HepG2 (cell line): ENCODE results near the gene APBB2. TPM values are rescaled to one million over a fixed set of nuclear protein-coding genes. Genes with fewer than 3 reads are reported as not detected.

Experiments
- ATAC-seq: fragments of 200-7000 bp; cut with Tn5 transposase; 3 replicates; pipeline ENCODE4 v1.9.1; 2020; ENCODE audit warnings: mild to moderate bottlenecking, moderate library complexity
- BruUV-seq: library from RNA; stranded (reverse); fragments of 400-500 nt; replicated peaks from 2 replicates; lab custom pipeline; 2021; lab: Mats Ljungman, UMichigan
- CTCF ChIA-PET: fragments of 300-600 bp; formaldehyde crosslinking; extraction: SDS; loops from one replicate; lab custom pipeline; 2021; ENCODE audit warnings: low total read pairs, inconsistent platforms, low intra/inter-chr PET ratio; lab: Yijun Ruan, JAX
- POLR2A ChIA-PET: fragments of 350-600 bp; sonication (Branson Sonifier 250); formaldehyde crosslinking; loops from one replicate; lab custom pipeline; 2020; ENCODE audit warnings: antibody characterized with exemption, inconsistent platforms; lab: Yijun Ruan, JAX
- DNase-seq: peaks from one replicate; pipeline ENCODE4 v3.0.0-alpha.2; 2015; ENCODE audit warnings: low spot score
- FAIRE-seq: peaks from 3 replicates; lab custom pipeline; 2011; peaks lifted over from hg19 to GRCh38; lab: Jason Lieb, UNC
- H2AFZ ChIP-seq: one replicate; pipeline ENCODE4 v1.6.1; 2011; ENCODE audit warnings: low read length, inconsistent platforms
- H3K27ac ChIP-seq: fragments of 300-600 bp; 3 replicates; pipeline ENCODE4 v1.8.0; 2011; ENCODE audit warnings: mixed run types, mild to moderate bottlenecking, mixed read lengths, low read length, inconsistent platforms; ENCODE audit not compliant: insufficient read depth; ENCODE audit errors: extremely low read length
- H3K27me3 ChIP-seq, 2 experiments: fragments of 200-600 bp in 1 of 2; 2 replicates in 1 of 2; 3 replicates in 1 of 2; pipeline versions ENCODE4 v1.6.0 to v1.8.0; 2011; ENCODE audit warnings: low read length in 2 of 2, mild to moderate bottlenecking in 2 of 2, moderate library complexity in 2 of 2, inconsistent platforms in 1 of 2; ENCODE audit not compliant: insufficient read depth in 2 of 2, control insufficient read depth in 1 of 2
- H3K36me3 ChIP-seq, 2 experiments: fragments of 200-600 bp in 1 of 2; replicated peaks in 1 of 2; 2 replicates in 1 of 2; 3 replicates in 1 of 2; pipeline versions ENCODE4 v1.5.1 to v1.8.0; 2011; ENCODE audit warnings: low read length in 2 of 2, inconsistent platforms in 1 of 2; ENCODE audit not compliant: insufficient read depth in 2 of 2, control insufficient read depth in 1 of 2
- H3K4me1 ChIP-seq: 2 replicates; pipeline ENCODE4 v1.5.1; 2012; ENCODE audit warnings: low read length, inconsistent platforms; ENCODE audit not compliant: insufficient read depth
- H3K4me2 ChIP-seq: 2 replicates; pipeline ENCODE4 v1.6.0; 2011; ENCODE audit warnings: low read depth, low read length, inconsistent platforms
- H3K4me3 ChIP-seq, 3 experiments: fragments of 200-600 bp in 1 of 3; sonication (generic), shearing (Covaris generic) in 1 of 3; replicated peaks in 1 of 3; 2 replicates each; pipeline ENCODE4 v1.5.1; 2011 to 2016; ENCODE audit warnings: low read length in 3 of 3, inconsistent platforms in 2 of 3, low read depth in 2 of 3, mild to moderate bottlenecking in 2 of 3, control low read depth in 1 of 3, mixed read lengths in 1 of 3; ENCODE audit not compliant: insufficient read depth in 1 of 3
- H3K79me2 ChIP-seq: one replicate; pipeline ENCODE4 v1.6.1; 2011; ENCODE audit warnings: low read length, inconsistent platforms; ENCODE audit not compliant: insufficient read depth
- H3K9ac ChIP-seq: 2 replicates; pipeline ENCODE4 v1.6.0; 2011; ENCODE audit warnings: mild to moderate bottlenecking, low read depth, low read length, inconsistent platforms; ENCODE audit not compliant: insufficient read depth
- H3K9me3 ChIP-seq: 2 replicates; pipeline ENCODE4 v1.5.1; 2012; ENCODE audit warnings: mild to moderate bottlenecking, low read length
- H4K20me1 ChIP-seq: 2 replicates; pipeline ENCODE4 v1.6.0; 2011; ENCODE audit warnings: inconsistent platforms, mild to moderate bottlenecking, low read length, moderate library complexity; ENCODE audit not compliant: insufficient read depth
- ASH2L ChIP-seq: fragments of 300-600, 200-600 bp; sonication (generic); IDR thresholded peaks from 2 replicates; pipeline ENCODE4 v1.7.0; 2017; ENCODE audit warnings: low read depth, mild to moderate bottlenecking, moderate library complexity, mixed read lengths, low read length; ENCODE audit not compliant: insufficient read length
- HNF1A ChIP-seq, 2 experiments: sonication (generic) in 1 of 2; formaldehyde crosslinking in 1 of 2; IDR thresholded peaks; 2 replicates each; pipeline versions ENCODE4 v1.4.0 to v1.6.1; 2016 to 2020; ENCODE audit warnings: borderline replicate concordance in 1 of 2, low read depth in 1 of 2, mild to moderate bottlenecking in 1 of 2, missing genetic modification reagents in 1 of 2
- IRF1 ChIP-seq: sonication (generic); formaldehyde crosslinking; IDR thresholded peaks from 2 replicates; pipeline ENCODE4 v1.4.0; 2020; ENCODE audit warnings: low read depth, mild to moderate bottlenecking, missing genetic modification reagents
- MTA3 ChIP-seq: sonication (generic); formaldehyde crosslinking; IDR thresholded peaks from 2 replicates; pipeline ENCODE4 v1.4.0; 2020; ENCODE audit warnings: missing genetic modification reagents
- SP5 ChIP-seq: IDR thresholded peaks from 2 replicates; pipeline ENCODE4 v1.6.1; 2016; ENCODE audit warnings: low read depth, borderline replicate concordance
- ZFX ChIP-seq: sonication (generic); formaldehyde crosslinking; IDR thresholded peaks from 2 replicates; pipeline ENCODE4 v1.4.0; 2020; ENCODE audit warnings: mild to moderate bottlenecking, low read depth, missing genetic modification reagents, moderate library complexity
- ZNF343 ChIP-seq: sonication (generic); formaldehyde crosslinking; IDR thresholded peaks from 2 replicates; pipeline ENCODE4 v1.4.0; 2020; ENCODE audit warnings: mild to moderate bottlenecking, missing genetic modification reagents
- ZNF576 ChIP-seq: sonication (generic); formaldehyde crosslinking; IDR thresholded peaks from 2 replicates; pipeline ENCODE4 v1.4.0; 2020; ENCODE audit warnings: mild to moderate bottlenecking, missing genetic modification reagents
- ZNF792 ChIP-seq: IDR thresholded peaks from 2 replicates; pipeline ENCODE4 v1.6.1; 2016
- ZZZ3 ChIP-seq: sonication (generic); formaldehyde crosslinking; IDR thresholded peaks from 2 replicates; pipeline ENCODE4 v1.4.0; 2020; ENCODE audit warnings: missing genetic modification reagents, mild to moderate bottlenecking, borderline replicate concordance
- WGBS: methylation state at CpG from one replicate; pipeline ENCODE4 v1.1.6; 2017; ENCODE audit warnings: low lambda C conversion rate; 5-methylcytosine and 5-hydroxymethylcytosine counted together
- in situ Hi-C: cut with HindIII; loops from 2 replicates; pipeline ENCODE4 v1.10.0; 2017; ENCODE audit warnings: low pct_unique_long_range_greater_than_20kb; ENCODE audit not compliant: extremely low pct_ligation_motif_present
- intact Hi-C: fragments of 100-400 bp; cut with micrococcal nuclease; formaldehyde crosslinking; loops from one replicate; pipeline ENCODE4 v1.10.0; 2022; ENCODE audit not compliant: unreplicated experiment
- polyA plus RNA-seq, 8 experiments: library from polyadenylated mRNA; depleted of rRNA in 3 of 8; stranded (reverse) in 7 of 8; unstranded in 1 of 8; fragments of >200 nt; fragmentation: Illumina TruSeq in 4 of 8; extraction: Trizol in 4 of 8; gene quantifications; 2 replicates each; pipeline versions ENCODE4 v1.2.1 to v1.2.3, GENCODE V29; 2011 to 2016; ENCODE audit warnings: low read depth in 4 of 8, missing spikeins in 1 of 8, mixed read lengths in 1 of 8; ENCODE audit not compliant: insufficient read depth in 1 of 8
- total RNA-seq, 5 experiments: library from RNA; depleted of rRNA; stranded (reverse); fragments of >200 nt; fragmentation: Illumina TruSeq; extraction: Trizol; gene quantifications; 2 replicates each; pipeline ENCODE4 v1.2.3, GENCODE V29; 2016; ENCODE audit warnings: low read depth in 1 of 5

APBB2 gene
- total and polyA plus RNA-seq, 2 of the 13 experiments (the other 11 are each of a cell fraction or from before 2014, with no cell fraction given): 11.7 to 17.0 TPM

- BruUV-seq: no TSS peak
- Histone ChIP-seq H3K27me3 (no peaks in the 10 kb centered on the region), H2AFZ (no peak overlapping the region), H3K9ac (peak overlapping the region; percentile 10; the same call in 1 of the 2 replicates), H3K79me2 (peaks cover 28% of the 10 kb centered on the region), H3K4me3 (no peak overlapping the region; a peak in 1 of 6 replicates), H3K4me2 (peak overlapping the region; percentile 34), H3K9me3 (no peaks in the 10 kb centered on the region), H4K20me1 (no peaks in the 10 kb centered on the region), H3K36me3 (no peaks in the 10 kb centered on the region), H3K27ac (peak overlapping the region; percentile 76), H3K4me1 (peaks cover 95% of the 10 kb centered on the region)
- in situ Hi-C loops: no loop called here
- POLR2A ChIA-PET: no interaction called here
- CTCF ChIA-PET: no interaction called here
- ATAC-seq: peak; percentile 51
- DNase-seq: no peak
- FAIRE-seq: no peak
- WGBS: 36% methylated on average over 1 of the region's 1 CpG
- TF ChIP-seq IRF1 (no peak), SP5 (CRISPR knock-in tag) (no peak), ASH2L (peak; percentile 22)
- intact Hi-C loops: loop anchor here (2.0 kb wide), 1 partner anchor 25 kb away; no protein-coding TSS in a partner anchor
Measured at GRCh38 chr4:41158274-41158673, 56.1 kb downstream of the APBB2 start.

GRCh38 chr4:41157009-41157408, 57.3 kb downstream of the APBB2 start:
- ChIA-PET CTCF (no interaction called here), POLR2A (no interaction called here)
- H4K20me1 ChIP-seq: no peaks in the 10 kb centered on the region
- FAIRE-seq (no peak), ATAC-seq (peak; percentile 7; the same call in 2 of the 3 replicates), DNase-seq (no peak)
- intact Hi-C loops (no loop called here), in situ Hi-C loops (no loop called here)
- H3K79me2 ChIP-seq: peaks cover 23% of the 10 kb centered on the region
- no TSS peak for BruUV-seq
- H3K36me3 ChIP-seq: no peaks in the 10 kb centered on the region
- H3K4me1 ChIP-seq: peaks cover 83% of the 10 kb centered on the region
- no peak overlapping the region for H2AFZ ChIP-seq
- H3K27me3 ChIP-seq: no peaks in the 10 kb centered on the region
- peak overlapping the region; percentile 58 for H3K27ac ChIP-seq
- H3K9ac ChIP-seq: no peak overlapping the region
- H3K9me3 ChIP-seq: no peaks in the 10 kb centered on the region
- no peak for TF ChIP-seq HNF1A (IDR thresholded peaks at IDR 0.05; ENCODE audit: low read depth)
- 0 out of 2 replicates have a peak, but pooled peaks have one; percentile 10 for TF ChIP-seq HNF1A (CRISPR knock-in tag; IDR thresholded peaks at IDR 0.05; ENCODE audit: borderline replicate concordance)
- no peak for TF ChIP-seq MTA3
- TF ChIP-seq ZNF792: no peak
- no peak for TF ChIP-seq ZZZ3
- no peak for TF ChIP-seq ZFX (CRISPR knock-in tag)
- 0 out of 2 replicates have a peak, but pooled peaks have one; percentile 1 for TF ChIP-seq ZNF343 (CRISPR knock-in tag)
- TF ChIP-seq ZNF576 (CRISPR knock-in tag): no peak
- H3K4me3 ChIP-seq: no peak overlapping the region
- 92% methylated on average over 6 of the region's 6 CpGs for WGBS
- 0 out of 2 replicates have a peak overlapping the region, but pooled peaks have one; percentile 13 for H3K4me2 ChIP-seq
